Uterine smooth muscle cell (primary cell): ENCODE data around the gene ADAD1. TPM values are rescaled to one million over a fixed set of nuclear protein-coding genes. Genes with fewer than 3 reads are reported as not detected.

Source experiments
- total RNA-seq: library from RNA; depleted of rRNA; stranded (reverse); fragments of >200 nt; gene quantifications from 2 replicates; pipeline ENCODE4 v1.2.3, GENCODE V29; 2014

The ADAD1 gene
- total RNA-seq, result 0.25 TPM in 1 of 2 replicates, not detected in the other

DNA sequence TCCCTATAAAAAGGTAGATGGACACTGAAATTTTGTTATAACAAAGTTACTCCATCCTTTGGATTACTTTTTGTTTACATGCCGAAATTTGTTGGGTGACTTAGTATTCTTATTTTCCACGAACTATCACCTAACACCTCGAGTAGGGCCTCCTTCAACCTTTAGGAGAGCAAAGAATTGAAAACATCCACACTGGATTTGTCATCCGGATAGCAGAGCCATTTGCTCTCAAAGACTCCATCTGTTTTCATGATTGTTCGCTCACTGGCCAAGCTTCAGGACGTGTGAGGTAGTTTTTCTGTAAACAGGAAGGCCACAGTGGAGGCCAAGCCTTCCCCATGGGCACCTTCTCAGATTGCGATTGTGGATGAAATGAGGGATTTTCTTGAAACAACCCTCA, at the start of gene ADAD1:
TSS of gene ADAD1 (plus strand) at position 301 of the 400 bp plus-strand sequence. CDS start 1,059 bp downstream, outside the sequence.

DNA sequence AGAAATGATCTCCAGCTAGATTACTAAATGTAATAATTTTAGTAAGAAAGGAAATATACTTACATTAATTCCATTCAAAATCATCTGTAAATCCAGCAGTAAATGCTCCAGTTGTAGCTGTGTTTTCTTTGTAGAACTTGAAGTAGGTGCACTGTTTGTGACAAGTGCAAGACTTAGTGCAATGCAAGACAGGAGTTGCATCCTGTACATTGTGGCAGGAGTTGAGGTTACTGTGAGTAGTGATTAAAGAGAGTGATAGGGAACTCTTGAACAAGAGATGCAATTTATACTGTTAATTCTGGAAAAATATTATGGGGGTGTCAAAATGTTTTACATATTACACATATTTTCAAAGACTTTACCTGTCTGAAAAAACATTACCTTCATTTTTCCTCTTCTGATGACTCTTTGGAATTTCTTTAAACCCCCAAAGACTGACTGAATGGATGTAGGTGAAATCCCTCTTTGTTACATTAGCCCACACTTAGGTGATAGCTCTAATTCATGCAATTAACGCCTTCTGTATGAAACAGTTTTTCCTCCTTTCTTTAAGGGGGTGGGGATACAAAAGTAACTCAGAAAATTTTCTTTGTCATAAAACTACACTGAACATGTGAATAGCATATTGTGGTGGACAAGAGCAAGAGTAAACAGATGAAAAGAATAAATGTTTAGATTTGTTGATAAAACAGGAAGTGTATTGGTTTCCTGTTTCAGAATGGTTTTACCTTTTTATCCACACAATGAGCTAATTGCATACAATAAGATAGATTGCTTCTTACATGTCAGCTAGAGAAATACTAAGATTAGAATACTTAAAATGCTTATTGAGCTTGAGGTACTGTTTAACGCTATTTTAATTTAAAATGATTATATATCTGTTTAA, 77.7 kb downstream of the ADAD1 start, which contains the start of gene IL2:
TSS of gene IL2 (minus strand) at position 495 of the 886 bp plus-strand sequence. CDS start at position 210, 285 bp downstream.

Other genes with a start within 250 kb of the ADAD1 start
- 81.8 and 104 TPM in 2 replicates for gene BLTP1, start 226.7 kb upstream of the ADAD1 start, total RNA-seq
- gene IL2, start 77.7 kb downstream of the ADAD1 start, total RNA-seq, result not detected in 2 replicates
- gene IL21, start 242.1 kb downstream of the ADAD1 start, total RNA-seq, result not detected in 2 replicates